Measurements from ENCODE around the gene SERPINA12. TPM values are rescaled to one million over a fixed set of nuclear protein-coding genes. Genes with fewer than 3 reads are reported as not detected.

SERPINA12 gene
- polyA plus RNA-seq, 1 donor (not counting 4 experiments of a cell fraction or from before 2014, with no cell fraction given): 0.26 TPM

GRCh38 chr14:94535506-94535905 is 26.2 kb upstream of the SERPINA12 start:
- no peaks in the 10 kb centered on the region for H3K4me1 ChIP-seq (ENCODE audit: control insufficient read depth, extremely low read depth, insufficient read depth, low read length)
- H2AFZ ChIP-seq (ENCODE audit: control insufficient read depth, low read length): no peak overlapping the region
- no peak for FAIRE-seq

GRCh38 chr14:94532447-94532846 is 23.2 kb upstream of the SERPINA12 start:
- dilution Hi-C loops (cut with MboI; ENCODE audit: extremely low pct_ligation_motif_present, low sequenced_read_pairs): no loop called here
- DNase-seq (ENCODE audit: low read depth, low spot score): no peak

More at GRCh38 chr14:94535506-94535905, 26.2 kb upstream of the SERPINA12 start:
- no peaks in the 10 kb centered on the region for H3K9me1 ChIP-seq (ENCODE audit: control insufficient read depth, extremely low read depth, insufficient read depth, low read length)
- H3K9me3 ChIP-seq (ENCODE audit: control insufficient read depth, low read depth, low read length): no peaks in the 10 kb centered on the region
- no peak overlapping the region for H3K4me3 ChIP-seq (ENCODE audit: control insufficient read depth in 2 of 3, extremely low read depth in 1 of 3, insufficient read depth in 2 of 3, low read depth in 1 of 3, low read length in 3 of 3)
- dilution Hi-C loops (cut with MboI; ENCODE audit: extremely low pct_ligation_motif_present, low sequenced_read_pairs): no loop called here
- H3K9ac ChIP-seq (ENCODE audit: control insufficient read depth, extremely low read depth, insufficient read depth, low read length): no peak overlapping the region
- TF ChIP-seq CTCF (optimal IDR thresholded peaks at IDR 0.05 in 1 of 3, IDR thresholded peaks at IDR 0.05 in 1 of 3, conservative IDR thresholded peaks at IDR 0.05 in 1 of 3; ENCODE audit: extremely low read depth in 1 of 3, insufficient read depth in 2 of 3, low read length in 3 of 3) (no peak), EZH2 (IDR thresholded peaks at IDR 0.05; ENCODE audit: low read length) (no peak)
- H3K27me3 ChIP-seq (ENCODE audit: control insufficient read depth, extremely low read depth, insufficient read depth, low read length): no peaks in the 10 kb centered on the region
- no peak for DNase-seq (ENCODE audit: low read depth, low spot score)
- no peaks in the 10 kb centered on the region for H3K36me3 ChIP-seq (ENCODE audit: control insufficient read depth in 2 of 2, extremely low read depth in 1 of 2, insufficient read depth in 2 of 2, low read length in 2 of 2)
- no peaks in the 10 kb centered on the region for H3K79me2 ChIP-seq (ENCODE audit: control insufficient read depth, insufficient read depth, low read length)
- H4K20me1 ChIP-seq (ENCODE audit: control insufficient read depth, extremely low read depth, insufficient read depth, low read length): no peaks in the 10 kb centered on the region
- H3K4me2 ChIP-seq (ENCODE audit: control insufficient read depth, extremely low read depth, insufficient read depth, low read depth, low read length): no peak overlapping the region
- H3K27ac ChIP-seq (ENCODE audit: control insufficient read depth, insufficient read depth, low read length): no peak overlapping the region

More at GRCh38 chr14:94532447-94532846, 23.2 kb upstream of the SERPINA12 start:
- no peak overlapping the region for H3K27ac ChIP-seq (ENCODE audit: control insufficient read depth, insufficient read depth, low read length)
- FAIRE-seq: no peak
- H4K20me1 ChIP-seq (ENCODE audit: control insufficient read depth, extremely low read depth, insufficient read depth, low read length): no peaks in the 10 kb centered on the region
- no peak overlapping the region for H3K4me3 ChIP-seq (ENCODE audit: control insufficient read depth in 2 of 3, extremely low read depth in 1 of 3, insufficient read depth in 2 of 3, low read depth in 1 of 3, low read length in 3 of 3)
- TF ChIP-seq CTCF (optimal IDR thresholded peaks at IDR 0.05 in 1 of 3, IDR thresholded peaks at IDR 0.05 in 1 of 3, conservative IDR thresholded peaks at IDR 0.05 in 1 of 3; ENCODE audit: extremely low read depth in 1 of 3, insufficient read depth in 2 of 3, low read length in 3 of 3): no peak
- no peak for TF ChIP-seq EZH2 (IDR thresholded peaks at IDR 0.05; ENCODE audit: low read length)
- H2AFZ ChIP-seq (ENCODE audit: control insufficient read depth, low read length): no peak overlapping the region
- H3K4me2 ChIP-seq (ENCODE audit: control insufficient read depth, extremely low read depth, insufficient read depth, low read depth, low read length): no peak overlapping the region
- no peaks in the 10 kb centered on the region for H3K9me1 ChIP-seq (ENCODE audit: control insufficient read depth, extremely low read depth, insufficient read depth, low read length)
- H3K4me1 ChIP-seq (ENCODE audit: control insufficient read depth, extremely low read depth, insufficient read depth, low read length): no peaks in the 10 kb centered on the region
- H3K9me3 ChIP-seq (ENCODE audit: control insufficient read depth, low read depth, low read length): no peaks in the 10 kb centered on the region
- no peak overlapping the region for H3K9ac ChIP-seq (ENCODE audit: control insufficient read depth, extremely low read depth, insufficient read depth, low read length)
- no peaks in the 10 kb centered on the region for H3K36me3 ChIP-seq (ENCODE audit: control insufficient read depth in 2 of 2, extremely low read depth in 1 of 2, insufficient read depth in 2 of 2, low read length in 2 of 2)
- no peaks in the 10 kb centered on the region for H3K79me2 ChIP-seq (ENCODE audit: control insufficient read depth, insufficient read depth, low read length)
- H3K27me3 ChIP-seq (ENCODE audit: control insufficient read depth, extremely low read depth, insufficient read depth, low read length): no peaks in the 10 kb centered on the region

Measured in keratinocyte (primary cell).